Measurements from ENCODE around the gene PIEZO2.
"Not testable (repeated sequence)": the region's sequence is repeated elsewhere in the genome, so short reads cannot be mapped to it uniquely, and the experiment has no call there.

- not testable (repeated sequence) for TF ChIP-seq EZH2 (IDR thresholded peaks at IDR 0.05; ENCODE audit: borderline replicate concordance, insufficient read depth, low read depth, low read length, poor library complexity, severe bottlenecking)
- TF ChIP-seq, protein P1, sequence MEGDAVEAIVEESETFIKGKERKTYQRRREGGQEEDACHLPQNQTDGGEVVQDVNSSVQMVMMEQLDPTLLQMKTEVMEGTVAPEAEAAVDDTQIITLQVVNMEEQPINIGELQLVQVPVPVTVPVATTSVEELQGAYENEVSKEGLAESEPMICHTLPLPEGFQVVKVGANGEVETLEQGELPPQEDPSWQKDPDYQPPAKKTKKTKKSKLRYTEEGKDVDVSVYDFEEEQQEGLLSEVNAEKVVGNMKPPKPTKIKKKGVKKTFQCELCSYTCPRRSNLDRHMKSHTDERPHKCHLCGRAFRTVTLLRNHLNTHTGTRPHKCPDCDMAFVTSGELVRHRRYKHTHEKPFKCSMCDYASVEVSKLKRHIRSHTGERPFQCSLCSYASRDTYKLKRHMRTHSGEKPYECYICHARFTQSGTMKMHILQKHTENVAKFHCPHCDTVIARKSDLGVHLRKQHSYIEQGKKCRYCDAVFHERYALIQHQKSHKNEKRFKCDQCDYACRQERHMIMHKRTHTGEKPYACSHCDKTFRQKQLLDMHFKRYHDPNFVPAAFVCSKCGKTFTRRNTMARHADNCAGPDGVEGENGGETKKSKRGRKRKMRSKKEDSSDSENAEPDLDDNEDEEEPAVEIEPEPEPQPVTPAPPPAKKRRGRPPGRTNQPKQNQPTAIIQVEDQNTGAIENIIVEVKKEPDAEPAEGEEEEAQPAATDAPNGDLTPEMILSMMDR (IDR thresholded peaks at IDR 0.05) = not testable (repeated sequence)
These were observed 511.4 kb downstream of the PIEZO2 start for GRCh38 chr18:10637858-10638538.

Measured in B cell (primary cell).